IMR-90 (cell line): ENCODE results near the gene CUBN. TPM values are rescaled to one million over a fixed set of nuclear protein-coding genes. Genes with fewer than 3 reads are reported as not detected.

Experiments used
- ATAC-seq: fragments of 200-7000 bp; cut with Tn5 transposase; 2 replicates; pipeline ENCODE4 v1.9.1; 2020; ENCODE audit warnings: low read depth, mild to moderate bottlenecking, moderate library complexity
- BruUV-seq: library from RNA; stranded (reverse); fragments of 400-500 nt; replicated peaks from 2 replicates; lab custom pipeline; 2021; lab: Mats Ljungman, UMichigan
- CTCF ChIA-PET: fragments of 300-600 bp; formaldehyde crosslinking; extraction: SDS; loops from one replicate; lab custom pipeline; 2021; ENCODE audit warnings: antibody characterized with exemption; lab: Yijun Ruan, JAX
- POLR2A ChIA-PET: fragments of 300-600 bp; sonication (Branson Sonifier 250); formaldehyde crosslinking; loops from one replicate; lab custom pipeline; 2022; ENCODE audit warnings: antibody characterized with exemption; ENCODE audit not compliant: unreplicated experiment; lab: Charles Lee
- DNase-seq: peaks from one replicate; pipeline ENCODE4 v3.0.0; 2013
- H2AFZ ChIP-seq: replicated peaks from 2 replicates; pipeline ENCODE3; 2013; ENCODE audit warnings: low read length, mild to moderate bottlenecking; ENCODE audit not compliant: poor library complexity
- H2AK5ac ChIP-seq: 2 replicates; pipeline ENCODE4 v1.6.1; 2013; ENCODE audit warnings: low read depth, low read length, inconsistent platforms
- H2AK9ac ChIP-seq: replicated peaks from 2 replicates; pipeline ENCODE3; 2013; ENCODE audit warnings: mild to moderate bottlenecking, low read depth, low read length, moderate library complexity; ENCODE audit not compliant: poor library complexity
- H2BK120ac ChIP-seq: 2 replicates; pipeline ENCODE4 v1.6.1; 2013; ENCODE audit warnings: low read depth, low read length, inconsistent platforms
- H2BK15ac ChIP-seq: 3 replicates; pipeline ENCODE4 v1.6.1; 2013; ENCODE audit warnings: low read depth, low read length, inconsistent platforms
- H2BK20ac ChIP-seq: 2 replicates; pipeline ENCODE4 v1.6.1; 2013; ENCODE audit warnings: low read depth, mild to moderate bottlenecking, inconsistent platforms, low read length, moderate library complexity
- H2BK5ac ChIP-seq: 2 replicates; pipeline ENCODE4 v1.6.1; 2013; ENCODE audit warnings: mild to moderate bottlenecking, low read depth, low read length, inconsistent platforms; ENCODE audit not compliant: poor library complexity, severe bottlenecking
- H3K14ac ChIP-seq: replicated peaks from 2 replicates; pipeline ENCODE4 v1.6.1; 2013; ENCODE audit warnings: low read depth, low read length, inconsistent platforms
- H3K18ac ChIP-seq: 2 replicates; pipeline ENCODE4 v1.6.1; 2013; ENCODE audit warnings: low read depth, low read length, control low read depth
- H3K23ac ChIP-seq: 2 replicates; pipeline ENCODE4 v1.6.1; 2013; ENCODE audit warnings: low read depth, low read length, inconsistent platforms
- H3K27ac ChIP-seq: 2 replicates; pipeline ENCODE4 v1.5.1; 2013; ENCODE audit warnings: mild to moderate bottlenecking, control low read depth, low read length; ENCODE audit not compliant: insufficient read depth
- H3K27me3 ChIP-seq: 2 replicates; pipeline ENCODE4 v1.6.1; 2013; ENCODE audit warnings: low read length; ENCODE audit not compliant: control insufficient read depth, insufficient read depth
- H3K36me3 ChIP-seq: 2 replicates; pipeline ENCODE4 v1.6.1; 2013; ENCODE audit warnings: low read length, mixed read lengths; ENCODE audit not compliant: control insufficient read depth, insufficient read depth
- H3K4ac ChIP-seq: 2 replicates; pipeline ENCODE4 v1.6.1; 2013; ENCODE audit warnings: low read depth, low read length, inconsistent platforms
- H3K4me1 ChIP-seq: 2 replicates; pipeline ENCODE4 v1.6.1; 2013; ENCODE audit warnings: low read length, mixed read lengths; ENCODE audit not compliant: control insufficient read depth, insufficient read depth
- H3K4me2 ChIP-seq: 2 replicates; pipeline ENCODE4 v1.6.1; 2013; ENCODE audit warnings: low read depth, mild to moderate bottlenecking, control low read depth, low read length, moderate library complexity
- H3K4me3 ChIP-seq: 2 replicates; pipeline ENCODE4 v1.5.1; 2013; ENCODE audit warnings: low read depth, mild to moderate bottlenecking, control low read depth, low read length, moderate library complexity; ENCODE audit not compliant: insufficient read depth
- H3K56ac ChIP-seq: 2 replicates; pipeline ENCODE4 v1.6.1; 2013; ENCODE audit warnings: low read length, inconsistent platforms; ENCODE audit not compliant: insufficient read depth; ENCODE audit errors: extremely low read depth
- H3K79me1 ChIP-seq, 2 experiments: 2 replicates each; pipeline ENCODE4 v1.6.1; 2013; ENCODE audit warnings: low read length in 2 of 2, inconsistent platforms in 1 of 2, low read depth in 1 of 2
- H3K9ac ChIP-seq: 2 replicates; pipeline ENCODE4 v1.6.1; 2013; ENCODE audit warnings: low read depth, low read length, control low read depth
- H3K9me1 ChIP-seq: 2 replicates; pipeline ENCODE4 v1.6.1; 2013; ENCODE audit warnings: low read length, inconsistent platforms; ENCODE audit not compliant: insufficient read depth
- H3K9me3 ChIP-seq: 2 replicates; pipeline ENCODE4 v1.6.1; 2013; ENCODE audit warnings: low read length; ENCODE audit not compliant: control insufficient read depth, insufficient read depth
- H4K20me1 ChIP-seq: 2 replicates; pipeline ENCODE4 v1.6.1; 2013; ENCODE audit warnings: low read length, inconsistent platforms; ENCODE audit not compliant: insufficient read depth
- H4K5ac ChIP-seq: 2 replicates; pipeline ENCODE4 v1.6.1; 2013; ENCODE audit warnings: mild to moderate bottlenecking, low read depth, low read length, control low read depth
- H4K8ac ChIP-seq, 2 experiments: 2 replicates each; pipeline ENCODE4 v1.6.1; 2013; ENCODE audit warnings: low read depth in 2 of 2, low read length in 2 of 2, control low read depth in 1 of 2, inconsistent platforms in 1 of 2
- H4K91ac ChIP-seq: 2 replicates; pipeline ENCODE4 v1.6.1; 2013; ENCODE audit warnings: low read depth, low read length, inconsistent platforms; ENCODE audit not compliant: insufficient read depth
- CEBPB ChIP-seq: IDR thresholded peaks from 2 replicates; pipeline ENCODE4 v1.6.1; 2012; ENCODE audit warnings: low read depth, low read length, improper control_type of control experiment
- MAZ ChIP-seq: IDR thresholded peaks from 2 replicates; pipeline ENCODE4 v1.6.1; 2012; ENCODE audit warnings: low read depth, mild to moderate bottlenecking, low read length, improper control_type of control experiment, moderate library complexity, borderline replicate concordance
- NFE2L2 ChIP-seq: fragments of 150-350 bp; IDR thresholded peaks from 2 replicates; pipeline ENCODE4 v1.6.1; 2016; ENCODE audit warnings: low read depth, mild to moderate bottlenecking, low read length
- POLR2A ChIP-seq: IDR thresholded peaks from 2 replicates; pipeline ENCODE4 v1.6.1; 2012; ENCODE audit warnings: mild to moderate bottlenecking, low read depth, low read length
- WGBS, 2 experiments: methylation state at CpG; one replicate each; pipeline versions ENCODE4 v1.1.5 to v1.1.7; 2013; ENCODE audit warnings: missing lambda C conversion rate in 2 of 2; ENCODE audit not compliant: insufficient read length in 1 of 2; ENCODE audit errors: extremely low coverage in 2 of 2; 5-methylcytosine and 5-hydroxymethylcytosine counted together
- dilution Hi-C: fragments of 300-500 bp; cut with HindIII; formaldehyde crosslinking; loops from one replicate; pipeline ENCODE4 v1.14.3; 2018; ENCODE audit warnings: low sequenced_read_pairs; ENCODE audit not compliant: unreplicated experiment
- in situ Hi-C: fragments of 300-500 bp; cut with MboI; formaldehyde crosslinking; loops from 3 replicates; pipeline ENCODE4 v1.14.3; 2019; ENCODE audit warnings: low sequenced_read_pairs, inconsistent platforms, mixed read lengths
- intact Hi-C: fragments of 100-400 bp; cut with micrococcal nuclease; formaldehyde crosslinking; loops from 2 replicates; pipeline ENCODE4 v1.10.0; 2022
- polyA plus RNA-seq, 3 experiments: library from polyadenylated mRNA; depleted of rRNA; stranded (reverse); fragments of >200 nt; gene quantifications; 2 replicates each; pipeline ENCODE4 v1.2.3, GENCODE V29; 2012; ENCODE audit warnings: low replicate concordance in 1 of 3
- total RNA-seq: library from RNA; depleted of rRNA; stranded (reverse); fragments of >200 nt; gene quantifications from 2 replicates; pipeline ENCODE4 v1.2.3, GENCODE V29; 2012
- TF ChIP-seq, protein P1 (sequence below): fragments of 150-350 bp; IDR thresholded peaks from 2 replicates; pipeline ENCODE4 v1.6.1; 2017; ENCODE audit warnings: mild to moderate bottlenecking, antibody characterized with exemption, low read length, low read depth

Gene CUBN
- total and polyA plus RNA-seq, 2 of the 4 experiments (the other 2 are of a cell fraction), result 0.19 to 0.54 TPM

DNA sequence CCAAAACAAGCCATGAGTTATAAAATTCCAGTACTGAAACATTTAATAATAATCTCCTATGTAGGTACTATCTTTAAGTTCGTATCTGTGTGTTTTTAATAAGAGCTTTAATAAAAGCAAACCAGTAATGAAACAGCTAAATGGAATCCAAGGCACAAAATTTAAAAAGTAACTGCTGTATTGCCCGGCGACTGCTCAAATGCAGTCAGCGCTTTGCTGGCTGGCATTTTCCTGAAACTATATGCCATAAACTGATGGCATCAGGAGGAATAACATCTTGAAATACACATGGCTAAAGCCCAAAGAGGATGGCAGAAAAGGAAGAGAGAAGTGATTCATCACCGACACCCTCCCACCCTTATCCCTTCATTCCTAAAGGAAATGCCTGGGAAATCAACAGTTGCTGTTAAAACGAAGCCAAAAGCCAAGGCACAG lies 133.1 kb downstream of the CUBN start (continued):
- TF ChIP-seq, protein P1, sequence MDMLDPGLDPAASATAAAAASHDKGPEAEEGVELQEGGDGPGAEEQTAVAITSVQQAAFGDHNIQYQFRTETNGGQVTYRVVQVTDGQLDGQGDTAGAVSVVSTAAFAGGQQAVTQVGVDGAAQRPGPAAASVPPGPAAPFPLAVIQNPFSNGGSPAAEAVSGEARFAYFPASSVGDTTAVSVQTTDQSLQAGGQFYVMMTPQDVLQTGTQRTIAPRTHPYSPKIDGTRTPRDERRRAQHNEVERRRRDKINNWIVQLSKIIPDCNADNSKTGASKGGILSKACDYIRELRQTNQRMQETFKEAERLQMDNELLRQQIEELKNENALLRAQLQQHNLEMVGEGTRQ, result no peak
- TF ChIP-seq POLR2A (no peak), MAZ (0 out of 2 replicates have a peak, but pooled peaks have one; percentile 0)

GRCh38 chr10:16995867-16996529 lies 133.6 kb downstream of the CUBN start:
- peak overlapping the region; percentile 78 for H3K14ac ChIP-seq
- POLR2A ChIA-PET, result interaction anchor here (2.0 kb wide), 1 partner anchor 9 kb away, joined by 7 read pairs; no protein-coding TSS in a partner anchor
- peak overlapping the region; percentile 89 for H2BK20ac ChIP-seq
- H3K23ac ChIP-seq, result peak overlapping the region; percentile 29
- peak overlapping the region; percentile 53 to 79 for H4K8ac ChIP-seq
- CTCF ChIA-PET, result interaction anchor here (1.4 kb wide), 1 partner anchor 28 kb away, joined by 5 read pairs; no protein-coding TSS in a partner anchor
- H3K36me3 ChIP-seq, result no peaks in the 10 kb centered on the region
- no peaks in the 10 kb centered on the region; a peak in 1 of 4 replicates for H3K79me1 ChIP-seq
- in situ Hi-C loops (no loop called here), intact Hi-C loops (no loop called here), dilution Hi-C loops (no loop called here)
- no peak overlapping the region for H2AK9ac ChIP-seq
- peak overlapping the region; percentile 54 for H2AFZ ChIP-seq
- H2AK5ac ChIP-seq, result peak overlapping the region; percentile 90
- H3K56ac ChIP-seq, result no peak overlapping the region; the same call in 1 of the 2 replicates
- no TSS peak for BruUV-seq
- peak overlapping the region; percentile 43 for H4K5ac ChIP-seq
- H3K4me2 ChIP-seq, result peak overlapping the region; percentile 14
- peak; percentile 38 for ATAC-seq
- peaks cover 15% of the 10 kb centered on the region for H3K4me1 ChIP-seq
- TF ChIP-seq NFE2L2 (no peak), POLR2A (0 out of 2 replicates have a peak, but pooled peaks have one; percentile 34), CEBPB (peak; percentile 62; the same call in 1 of the 2 replicates), MAZ (0 out of 2 replicates have a peak, but pooled peaks have one; percentile 9)
- peak overlapping the region; percentile 87 for H2BK120ac ChIP-seq
- peak overlapping the region; percentile 72 for H3K18ac ChIP-seq
- H3K9me1 ChIP-seq, result peaks cover 15% of the 10 kb centered on the region
- H4K20me1 ChIP-seq, result no peaks in the 10 kb centered on the region
- DNase-seq, result peak; percentile 68
- H3K4me3 ChIP-seq, result no peak overlapping the region
- peak overlapping the region; percentile 78 for H2BK5ac ChIP-seq
- H3K9ac ChIP-seq, result peak overlapping the region; percentile 55
- H4K91ac ChIP-seq, result peak overlapping the region; percentile 73
- H2BK15ac ChIP-seq, result peak overlapping the region; percentile 87
- peak overlapping the region; percentile 86 for H3K4ac ChIP-seq
- peak overlapping the region; percentile 97 for H3K27ac ChIP-seq
- no peaks in the 10 kb centered on the region for H3K9me3 ChIP-seq
- no peaks in the 10 kb centered on the region for H3K27me3 ChIP-seq
- WGBS, 2 experiments, result 32% methylated on average over 3 of the region's 6 CpGs; no CpG with 5 or more reads in 1 of the 2 experiments
